IPS-18c (cell line): Measurements from ENCODE around the gene FOXD2.

Source experiments
- H3K4me3 ChIP-seq: 2 replicates; pipeline ENCODE4 v1.7.0; 2013; ENCODE audit warnings: low read depth, mild to moderate bottlenecking, low read length, moderate library complexity; ENCODE audit not compliant: insufficient read depth
- H3K9me3 ChIP-seq: one replicate; pipeline ENCODE4 v1.6.1; 2013; ENCODE audit warnings: mild to moderate bottlenecking, low read length, moderate library complexity; ENCODE audit not compliant: control insufficient read depth, insufficient read depth

The FOXD2 gene

GRCh38 chr1:47474278-47475193 is 36.7 kb downstream of the FOXD2 start:
- H3K9me3 ChIP-seq = no peaks in the 10 kb centered on the region
- H3K4me3 ChIP-seq = no peak overlapping the region

- H3K9me3 ChIP-seq = no peaks in the 10 kb centered on the region
- H3K4me3 ChIP-seq = no peak overlapping the region
Measured at GRCh38 chr1:47477595-47478080, 39.8 kb downstream of the FOXD2 start.

GRCh38 chr1:47478090-47478489 is 40.2 kb downstream of the FOXD2 start:
- no peak overlapping the region for H3K4me3 ChIP-seq
- no peaks in the 10 kb centered on the region for H3K9me3 ChIP-seq

- H3K9me3 ChIP-seq = no peaks in the 10 kb centered on the region
Measured at GRCh38 chr1:47479664-47480063, 41.8 kb downstream of the FOXD2 start.

GRCh38 chr1:47481936-47482335 is 44.1 kb downstream of the FOXD2 start:
- no peaks in the 10 kb centered on the region for H3K9me3 ChIP-seq

More at GRCh38 chr1:47479664-47480063, 41.8 kb downstream of the FOXD2 start:
- no peak overlapping the region for H3K4me3 ChIP-seq

GRCh38 chr1:47482786-47483185 is 44.9 kb downstream of the FOXD2 start:
- H3K4me3 ChIP-seq = no peak overlapping the region

More at GRCh38 chr1:47481936-47482335, 44.1 kb downstream of the FOXD2 start:
- H3K4me3 ChIP-seq = no peak overlapping the region

GRCh38 chr1:47483651-47484050 is 45.8 kb downstream of the FOXD2 start:
- Histone ChIP-seq H3K9me3 (no peaks in the 10 kb centered on the region), H3K4me3 (no peak overlapping the region)

More at GRCh38 chr1:47482786-47483185, 44.9 kb downstream of the FOXD2 start:
- no peaks in the 10 kb centered on the region for H3K9me3 ChIP-seq

GRCh38 chr1:47485817-47486216 is 48.0 kb downstream of the FOXD2 start:
- H3K9me3 ChIP-seq = no peaks in the 10 kb centered on the region
- no peak overlapping the region for H3K4me3 ChIP-seq

GRCh38 chr1:47487332-47487731 is 49.5 kb downstream of the FOXD2 start:
- no peak overlapping the region for H3K4me3 ChIP-seq
- H3K9me3 ChIP-seq = no peaks in the 10 kb centered on the region

GRCh38 chr1:47487850-47488450 is 50.1 kb downstream of the FOXD2 start:
- Histone ChIP-seq H3K4me3 (no peak overlapping the region), H3K9me3 (no peaks in the 10 kb centered on the region)
